Neutrophil (primary cell): ENCODE measurements around the gene RASA1.

Experiments used
- H3K27ac ChIP-seq: fragments of 200-600 bp; sonication (generic); 2 replicates; pipeline ENCODE4 v1.5.1; 2016; ENCODE audit warnings: mild to moderate bottlenecking, moderate library complexity
- H3K27me3 ChIP-seq: fragments of 200-600 bp; sonication (generic); 2 replicates; pipeline ENCODE4 v1.6.0; 2016; ENCODE audit warnings: mild to moderate bottlenecking
- H3K36me3 ChIP-seq: fragments of 200-600 bp; sonication (generic); 2 replicates; pipeline ENCODE4 v1.5.1; 2017
- H3K4me1 ChIP-seq, 2 experiments: fragments of 200-600 bp in 1 of 2; sonication (generic) in 1 of 2; 1 replicate in 1 of 2; 2 replicates in 1 of 2; pipeline versions ENCODE4 v1.5.1 to v1.6.1; 2013 to 2016; ENCODE audit warnings: low read depth in 1 of 2, low read length in 1 of 2, mild to moderate bottlenecking in 1 of 2, moderate library complexity in 1 of 2; ENCODE audit not compliant: control insufficient read depth in 1 of 2, insufficient read depth in 1 of 2
- H3K4me3 ChIP-seq, 2 experiments: fragments of 200-600 bp in 1 of 2; sonication (generic) in 1 of 2; 1 replicate in 1 of 2; 2 replicates in 1 of 2; pipeline ENCODE4 v1.5.1; 2013 to 2016; ENCODE audit warnings: low read depth in 1 of 2, low read length in 1 of 2, mild to moderate bottlenecking in 1 of 2, moderate library complexity in 1 of 2
- H3K9me3 ChIP-seq: fragments of 200-600 bp; sonication (generic); 2 replicates; pipeline ENCODE4 v1.5.1; 2016
- CTCF ChIP-seq: fragments of 200-600 bp; sonication (generic); IDR thresholded peaks from 2 replicates; pipeline ENCODE4 v1.5.1; 2016; ENCODE audit warnings: antibody characterized with exemption

Gene RASA1

DNA sequence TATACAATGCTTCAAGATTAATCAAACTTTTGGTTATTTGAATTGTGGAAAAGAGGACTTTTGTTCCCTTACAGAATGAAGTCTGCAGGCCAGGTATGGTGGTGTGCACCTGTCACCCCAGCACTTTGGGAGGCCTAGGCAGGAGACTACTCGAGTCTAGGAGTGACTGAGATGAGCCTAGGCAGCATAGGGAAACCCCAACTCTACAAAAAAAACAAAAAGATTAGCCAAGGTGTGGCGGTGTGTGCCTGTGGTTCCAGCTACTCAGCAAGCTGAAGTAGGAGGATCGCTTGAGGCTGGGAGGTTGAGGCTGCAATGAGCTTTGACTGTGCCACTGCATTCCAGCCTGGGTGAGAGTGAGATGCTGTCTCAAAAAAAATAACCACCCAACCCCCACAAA, 135.7 kb downstream of the RASA1 start:
- H3K36me3 ChIP-seq = peaks cover 78% of the 10 kb centered on the region
- no peak overlapping the region for H3K4me3 ChIP-seq
- H3K4me1 ChIP-seq = peaks cover 12 to 18% of the 10 kb centered on the region in 2 experiments
- H3K9me3 ChIP-seq = no peaks in the 10 kb centered on the region
- no peak for TF ChIP-seq CTCF
- H3K27me3 ChIP-seq = no peaks in the 10 kb centered on the region
- H3K27ac ChIP-seq = no peak overlapping the region

DNA sequence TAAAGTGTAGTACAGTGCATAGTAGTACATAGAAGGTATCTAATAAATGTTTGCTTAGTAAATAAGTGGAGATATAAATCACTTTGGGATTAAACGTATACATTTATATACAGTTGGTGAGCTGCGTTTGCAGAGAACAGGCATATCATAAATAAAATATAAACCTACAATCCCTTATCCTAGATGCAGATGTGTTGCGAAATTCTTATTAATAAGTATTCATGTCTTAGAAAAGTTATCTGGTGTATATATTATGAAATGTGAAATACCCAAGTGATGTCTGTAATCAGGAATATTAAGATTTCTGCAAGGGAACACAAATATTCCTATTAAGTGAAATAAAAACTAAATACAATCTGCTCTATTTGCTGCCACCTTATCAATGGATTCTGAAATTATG, 136.2 kb downstream of the RASA1 start:
- Histone ChIP-seq H3K4me3 (no peak overlapping the region), H3K4me1 (peaks cover 12 to 18% of the 10 kb centered on the region in 2 experiments), H3K27ac (no peak overlapping the region), H3K36me3 (peaks cover 78% of the 10 kb centered on the region), H3K9me3 (no peaks in the 10 kb centered on the region), H3K27me3 (no peaks in the 10 kb centered on the region)
- TF ChIP-seq CTCF = no peak

GRCh38 chr5:87404359-87404758, 136.7 kb downstream of the RASA1 start:
- H3K4me3 ChIP-seq = no peak overlapping the region
- no peak for TF ChIP-seq CTCF
- H3K27ac ChIP-seq = no peak overlapping the region
- no peaks in the 10 kb centered on the region for H3K9me3 ChIP-seq
- peaks cover 78% of the 10 kb centered on the region for H3K36me3 ChIP-seq
- H3K4me1 ChIP-seq = peaks cover 10 to 14% of the 10 kb centered on the region in 2 experiments
- no peaks in the 10 kb centered on the region for H3K27me3 ChIP-seq

DNA sequence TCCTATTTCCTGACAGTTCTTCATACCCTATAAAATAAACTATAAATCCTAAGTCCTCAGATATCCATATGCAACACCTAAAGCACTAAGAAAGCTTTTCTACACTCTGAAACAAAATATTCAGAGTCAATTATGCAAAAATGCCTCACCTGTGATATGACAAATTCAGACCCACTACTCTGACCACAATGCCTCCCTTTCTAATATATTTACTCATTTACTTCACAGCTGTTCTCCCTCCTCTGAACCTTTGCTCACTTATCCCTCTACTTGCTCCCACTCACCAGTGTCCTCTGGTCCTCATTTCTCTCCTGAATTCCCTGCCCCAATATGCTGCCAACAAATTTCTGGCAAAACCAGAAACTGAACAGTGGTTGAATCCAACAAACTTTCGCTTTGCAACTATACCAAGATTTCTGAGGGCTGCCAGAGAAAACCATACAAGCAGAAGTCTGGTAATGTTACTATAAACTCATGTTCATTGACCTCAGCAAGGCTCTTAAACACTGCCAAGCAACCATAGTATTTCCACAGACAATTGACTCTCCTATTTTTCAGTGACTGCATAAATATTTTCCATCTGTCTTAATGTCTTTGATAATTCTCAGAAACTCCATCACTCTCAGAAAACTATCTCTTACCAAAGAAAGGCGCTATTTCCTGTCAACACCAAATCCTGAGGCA, 137.9 kb downstream of the RASA1 start:
- TF ChIP-seq CTCF = no peak
- Histone ChIP-seq H3K4me1 (peaks cover 2 to 9% of the 10 kb centered on the region in 2 experiments), H3K27me3 (no peaks in the 10 kb centered on the region), H3K4me3 (no peak overlapping the region), H3K27ac (no peak overlapping the region), H3K9me3 (no peaks in the 10 kb centered on the region), H3K36me3 (peaks cover 90% of the 10 kb centered on the region)

DNA sequence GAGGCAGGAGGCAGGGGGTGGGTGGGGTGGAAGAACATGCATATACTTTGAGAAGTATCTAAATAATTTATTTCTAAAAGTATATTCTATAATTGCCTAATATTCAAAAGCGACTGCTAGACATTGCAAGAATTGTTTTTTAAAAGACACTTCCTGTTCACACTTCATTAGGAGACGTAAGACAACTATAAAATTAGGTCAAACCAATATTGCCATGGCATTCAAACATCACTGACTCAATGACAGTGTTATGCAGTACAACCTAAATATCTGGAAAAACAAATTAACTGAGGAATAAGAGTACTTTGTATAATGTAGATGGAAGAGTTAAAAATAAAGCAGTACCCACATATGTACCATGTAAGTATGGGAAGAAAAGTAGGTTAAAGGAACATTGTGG, 140.5 kb downstream of the RASA1 start:
- H3K4me3 ChIP-seq = no peak overlapping the region
- TF ChIP-seq CTCF = no peak
- no peaks in the 10 kb centered on the region for H3K9me3 ChIP-seq
- H3K36me3 ChIP-seq = peaks cover 75% of the 10 kb centered on the region
- H3K4me1 ChIP-seq = peaks cover 22 to 23% of the 10 kb centered on the region in 2 experiments
- no peak overlapping the region for H3K27ac ChIP-seq
- no peaks in the 10 kb centered on the region for H3K27me3 ChIP-seq
